T-helper 2 cell (primary cell): Measurements from ENCODE around the gene CLPX.
A peak's percentile ranks its signal among the peaks of the same experiment; 100 is the strongest.
"Not testable (repeated sequence)": the region's sequence is repeated elsewhere in the genome, so short reads cannot be mapped to it uniquely, and the experiment has no call there.

Experiments
- DNase-seq, 5 experiments: peaks; one replicate each; pipeline versions ENCODE4 v3.0.0 to v3.0.0-alpha.2; 2012 to 2022

CLPX gene

DNA sequence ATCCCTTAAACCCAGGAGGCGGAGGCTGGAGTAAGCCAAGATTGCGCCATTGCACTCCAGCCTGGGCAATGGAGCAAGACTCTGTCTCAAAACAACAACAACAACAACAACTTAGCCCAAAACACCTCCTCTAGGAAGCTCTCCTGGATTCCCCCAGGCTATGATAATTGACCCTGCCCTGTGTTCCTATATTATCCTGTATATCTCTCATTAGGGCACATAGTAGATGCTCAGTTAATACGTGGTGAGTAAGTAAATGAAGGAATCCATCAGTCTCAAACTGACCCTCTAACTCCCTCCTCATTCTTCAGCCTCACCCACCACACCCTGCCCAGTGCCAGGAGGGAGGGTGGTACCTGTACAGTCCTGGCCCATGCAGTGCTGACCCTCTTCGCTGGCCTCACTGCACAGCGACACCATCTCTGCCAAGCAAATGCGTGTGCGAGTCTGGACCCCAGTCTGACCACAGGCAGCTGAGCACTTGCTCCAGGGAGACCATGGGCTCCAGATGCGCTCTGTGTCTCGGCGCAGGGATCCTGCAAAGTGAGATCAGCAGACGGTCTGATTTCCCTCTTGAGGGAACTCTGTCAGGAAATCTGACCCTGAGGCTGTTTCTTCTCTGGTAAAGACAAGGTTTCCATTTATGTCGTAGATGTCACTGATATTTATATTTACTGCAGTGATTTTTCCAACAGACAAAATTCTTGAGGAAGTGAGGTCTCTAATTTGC is 20.0 kb upstream of the CLPX start:
- no peak for DNase-seq

DNA sequence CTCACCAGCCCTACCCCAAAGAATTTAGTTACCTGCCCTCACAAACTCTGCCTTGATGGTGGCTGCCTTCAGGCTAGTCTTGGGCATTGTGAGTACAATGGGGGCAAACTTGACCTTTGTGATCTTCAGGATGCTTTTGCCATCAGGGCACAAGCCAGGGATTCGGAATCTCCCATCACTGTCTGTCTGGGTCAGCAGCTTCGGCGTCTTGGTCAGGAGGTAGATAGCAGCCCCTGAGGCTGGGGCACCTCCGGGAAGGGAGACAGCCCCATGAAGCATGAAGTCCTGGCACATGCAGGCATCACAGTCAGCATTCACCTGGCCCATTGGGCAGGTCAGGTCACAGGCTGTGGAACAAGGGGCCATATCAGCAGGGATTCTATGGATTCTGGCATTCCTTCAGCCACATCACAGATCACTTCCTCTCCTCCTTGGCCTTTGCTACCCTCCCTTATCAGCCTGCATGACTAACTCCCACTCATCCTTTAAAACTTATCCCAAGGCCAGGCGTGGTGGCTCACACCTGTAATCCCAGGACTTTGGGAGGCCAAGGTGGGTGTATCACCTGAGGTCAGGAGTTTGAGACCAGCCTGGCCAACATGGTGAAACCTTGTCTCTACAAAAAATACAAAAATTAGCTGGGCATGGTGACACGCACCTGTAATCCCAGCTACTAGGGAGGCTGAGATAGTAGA is 19.2 kb upstream of the CLPX start:
- DNase-seq, result no peak

GRCh38 chr15:65201918-65202317 is 16.8 kb upstream of the CLPX start:
- DNase-seq, result no peak

DNA sequence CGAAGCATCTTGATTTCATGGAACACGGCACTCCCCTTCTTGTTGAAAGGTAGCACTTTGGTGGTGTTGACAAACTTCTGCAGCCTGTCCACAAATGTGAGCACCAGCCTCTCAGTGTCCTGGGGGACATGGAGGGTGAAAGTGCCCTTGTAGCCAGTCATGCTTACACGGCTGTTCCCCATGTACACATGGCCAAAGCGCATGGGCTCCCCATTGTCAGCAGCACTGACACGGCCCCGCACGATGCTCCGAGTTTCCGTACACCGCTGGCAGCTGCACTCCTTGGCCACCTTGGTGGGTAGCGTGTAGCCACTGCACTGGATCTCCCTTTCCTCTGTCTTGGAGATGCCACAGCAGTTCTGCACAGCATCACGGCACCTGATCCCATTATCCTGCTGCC is 13.4 kb upstream of the CLPX start:
- DNase-seq, result no peak

GRCh38 chr15:65197337-65197645 is 12.1 kb upstream of the CLPX start:
- DNase-seq, result no peak

DNA sequence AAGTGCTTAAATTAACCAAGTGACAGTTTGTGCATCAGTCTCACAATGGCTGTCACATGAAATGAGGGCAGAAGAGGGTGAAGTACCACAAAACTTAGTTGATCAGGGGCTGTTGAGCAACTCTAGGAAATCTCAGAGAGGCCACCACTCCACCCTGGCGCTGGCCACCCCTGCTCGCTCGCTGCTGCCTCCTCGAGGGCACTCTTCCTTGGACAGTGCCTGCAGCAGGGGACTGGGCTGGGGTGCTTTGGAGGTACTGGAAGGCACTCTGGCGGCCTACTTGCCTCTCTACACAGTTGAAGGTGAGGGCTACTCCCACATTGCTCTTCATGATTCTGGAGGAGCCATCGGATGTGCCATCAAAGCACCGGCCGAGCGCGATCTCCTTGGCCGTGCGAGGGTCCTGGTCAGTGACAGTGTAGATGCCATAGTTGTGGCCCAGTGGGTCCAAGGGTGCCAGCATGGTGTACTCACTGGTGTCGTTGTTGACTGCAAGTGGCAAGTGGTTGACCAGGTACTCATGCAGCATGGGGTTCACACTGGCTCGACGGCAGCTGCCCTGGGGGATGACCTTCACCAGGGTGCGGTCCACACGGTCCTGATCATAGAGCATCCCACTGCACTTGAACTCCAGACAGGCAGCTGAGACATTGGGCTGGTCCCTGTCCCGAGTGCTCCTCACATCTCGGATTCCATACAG is 11.6 kb upstream of the CLPX start:
- no peak for DNase-seq

GRCh38 chr15:65195548-65195923 is 10.4 kb upstream of the CLPX start:
- no peak for DNase-seq

DNA sequence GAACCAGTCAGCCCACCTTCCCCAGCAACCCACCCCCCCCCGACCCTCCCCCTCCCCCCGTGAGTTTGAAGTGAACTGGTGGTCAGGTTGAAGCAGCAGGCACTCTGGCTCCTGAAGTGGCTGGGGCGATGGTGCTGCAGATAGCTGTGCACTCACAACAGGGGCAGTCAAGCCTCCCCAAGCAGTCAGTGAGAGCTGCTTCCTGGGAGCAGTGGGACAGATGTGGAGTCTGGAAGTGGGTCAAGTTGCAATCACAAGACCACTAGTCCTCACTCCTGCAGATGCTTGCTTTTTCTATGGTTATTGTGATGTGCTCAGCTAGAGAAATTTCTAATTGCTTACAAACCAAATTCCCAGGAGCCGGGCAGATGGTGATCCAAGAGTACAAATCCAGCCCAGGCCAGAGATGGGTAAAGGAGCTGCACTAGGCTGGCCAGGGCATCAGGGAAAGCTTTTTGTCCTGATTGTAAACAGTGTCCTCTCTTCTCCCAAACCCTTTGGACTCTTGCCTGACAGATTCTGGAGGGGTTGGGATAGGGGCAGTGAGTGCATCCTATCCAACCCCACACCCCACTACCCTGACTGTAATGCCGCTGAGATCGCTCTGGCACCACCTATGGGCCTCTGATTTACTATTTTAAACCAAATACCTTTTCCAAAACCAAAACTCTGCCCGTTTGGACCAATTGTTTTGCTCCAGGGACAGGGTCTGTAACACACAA is 9.8 kb upstream of the CLPX start:
- DNase-seq, result no peak

DNA sequence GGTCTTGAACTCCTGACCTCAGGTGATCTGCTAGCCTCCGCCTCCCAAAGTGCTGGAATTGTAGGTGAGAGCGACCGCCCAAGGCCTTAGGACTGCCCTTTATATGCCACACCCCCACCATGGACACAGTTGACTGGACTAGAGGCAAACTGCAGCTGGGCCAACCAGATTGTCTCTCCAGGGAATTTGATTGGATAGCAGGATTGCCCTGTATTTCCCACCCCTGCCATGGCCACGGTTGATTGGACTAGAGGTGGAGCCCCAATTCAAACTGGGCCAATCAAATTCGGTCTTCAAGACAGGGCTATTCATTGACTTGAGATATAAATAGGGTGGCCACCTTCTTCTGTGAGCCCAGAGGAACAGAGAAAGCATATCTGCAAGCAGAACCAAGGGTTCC is 6.9 kb upstream of the CLPX start:
- DNase-seq, result peak in 1 of 5 experiments; percentile 11

GRCh38 chr15:65189102-65189740 is 4.1 kb upstream of the CLPX start:
- DNase-seq, result peak in 1 of 5 experiments; percentile 29

GRCh38 chr15:65188472-65188871 is 3.3 kb upstream of the CLPX start:
- not testable (repeated sequence) for DNase-seq

GRCh38 chr15:65184305-65184867 is 756 bp downstream of the CLPX start:
- peak in 2 of 5 experiments; percentile 14 to 61 for DNase-seq

DNA sequence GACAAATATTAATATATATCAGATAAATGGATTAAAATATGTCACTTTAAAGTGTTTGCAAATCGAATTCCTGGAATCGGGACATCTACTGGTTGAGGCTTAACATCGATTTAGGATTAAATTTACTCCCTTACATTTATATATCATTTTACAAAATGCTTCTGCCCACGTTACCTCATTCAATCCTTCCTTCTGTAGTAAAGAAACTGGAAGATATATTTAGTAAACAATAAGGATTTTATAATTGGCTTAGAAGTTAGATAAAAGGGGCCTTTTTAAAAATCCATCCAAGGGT is 1.3 kb downstream of the CLPX start:
- no peak for DNase-seq

GRCh38 chr15:65182538-65182937 is 2.6 kb downstream of the CLPX start:
- DNase-seq, result no peak

- DNase-seq, result not testable (repeated sequence)
Observed at GRCh38 chr15:65181582-65182353, 3.4 kb downstream of the CLPX start.

DNA sequence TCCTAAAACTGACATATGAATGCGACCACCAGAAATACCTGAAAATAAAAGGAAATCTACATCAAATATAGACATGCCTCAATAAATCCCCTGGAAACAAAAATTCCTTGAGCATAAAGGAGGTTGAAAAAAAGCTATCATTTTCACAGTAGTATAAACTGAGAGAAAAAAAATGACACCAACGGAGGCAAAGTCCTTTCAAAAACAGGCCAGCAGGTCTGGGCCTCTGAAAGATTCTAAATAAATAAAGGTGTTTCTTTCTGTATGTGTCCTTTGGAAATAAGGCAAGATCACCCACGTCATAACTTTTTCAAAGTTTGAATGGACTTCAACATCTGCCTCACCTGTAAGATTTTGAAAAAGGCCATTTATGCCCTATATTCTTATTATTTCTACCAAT is 5.0 kb downstream of the CLPX start:
- DNase-seq, result no peak

DNA sequence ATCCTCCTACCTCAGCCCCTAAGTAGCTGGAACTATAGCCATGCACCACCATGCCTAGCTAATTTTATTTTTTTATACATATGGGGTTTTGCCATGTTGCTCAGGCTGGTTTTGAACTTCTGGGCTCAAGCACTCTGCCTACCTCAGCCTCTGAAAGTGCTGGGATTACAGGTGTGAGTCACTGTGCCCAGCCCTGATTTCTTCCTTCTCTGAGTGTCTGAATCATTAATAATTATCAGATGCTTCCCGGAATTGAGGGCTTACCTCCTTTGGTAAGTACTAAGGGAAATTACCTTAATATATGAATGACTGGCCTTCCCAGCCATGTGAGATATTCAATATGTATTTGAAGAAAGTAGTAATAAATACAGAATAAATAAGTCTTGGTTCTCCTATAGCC is 7.2 kb downstream of the CLPX start:
- no peak for DNase-seq

GRCh38 chr15:65176056-65176455 is 9.1 kb downstream of the CLPX start:
- no peak for DNase-seq

GRCh38 chr15:65175511-65175910 is 9.6 kb downstream of the CLPX start:
- DNase-seq, result no peak

- no peak for DNase-seq
Observed at GRCh38 chr15:65174509-65174908, 10.6 kb downstream of the CLPX start.

- no peak for DNase-seq
Observed at GRCh38 chr15:65172531-65172930, 12.6 kb downstream of the CLPX start.

DNA sequence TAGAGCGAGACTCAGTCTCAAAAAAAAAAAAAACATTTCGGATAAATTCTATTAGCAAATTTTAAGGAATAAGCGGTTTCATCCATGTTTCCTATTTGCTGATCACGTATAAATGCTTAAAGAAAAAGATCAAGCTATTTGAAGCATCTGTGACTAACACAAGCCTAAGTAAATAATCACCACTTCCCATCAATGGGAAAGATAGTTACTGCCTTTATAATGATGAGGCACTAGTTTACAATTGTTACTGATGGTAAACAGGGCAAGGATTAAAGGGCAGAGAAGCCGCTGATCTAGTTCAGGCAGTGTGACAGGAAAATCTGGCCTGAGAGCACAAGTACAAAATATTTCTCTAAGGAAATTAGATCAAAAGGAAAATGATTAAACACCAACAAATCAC is 13.7 kb downstream of the CLPX start:
- no peak for DNase-seq
